Inflammatory macrophage treated with lipopolysaccharide for 1 hour (primary cell): Measurements from ENCODE around the gene MEX3C.

Experiments
- DNase-seq, 2 donors: peaks; one replicate each; pipeline ENCODE4 v3.0.0-alpha.2; 2020 to 2022

MEX3C gene

GRCh38 chr18:51197661-51198424 is at the start of gene MEX3C:
MEX3C (minus strand) TSS chr18:51197681; CDS start chr18:51197320, 361 bp downstream.
- DNase-seq, result peak; percentile 99

GRCh38 chr18:51241226-51241625 is 43.7 kb upstream of the MEX3C start:
- no peak for DNase-seq

- peak in 1 of 2 donors; percentile 22 for DNase-seq
These were observed 38.7 kb upstream of the MEX3C start for GRCh38 chr18:51236225-51236624.

- peak; percentile 25 to 30 for DNase-seq
These were observed 37.7 kb upstream of the MEX3C start for GRCh38 chr18:51235009-51235789.

- DNase-seq, result no peak
These were observed 36.9 kb upstream of the MEX3C start for GRCh38 chr18:51234117-51235008.

GRCh38 chr18:51229328-51229727 is 31.8 kb upstream of the MEX3C start:
- no peak for DNase-seq

- DNase-seq, result no peak
These were observed 30.2 kb upstream of the MEX3C start for GRCh38 chr18:51227660-51228059.

- DNase-seq, result no peak
These were observed 29.3 kb upstream of the MEX3C start for GRCh38 chr18:51226587-51227350.

GRCh38 chr18:51226068-51226467 is 28.6 kb upstream of the MEX3C start:
- DNase-seq, result no peak

GRCh38 chr18:51212606-51213005 is 15.1 kb upstream of the MEX3C start:
- DNase-seq, result no peak

- peak; percentile 95 to 97 for DNase-seq
These were observed 14.1 kb upstream of the MEX3C start for GRCh38 chr18:51211552-51211951.

GRCh38 chr18:51196811-51197660 is 445 bp downstream of the MEX3C start:
- DNase-seq, result peak; percentile 21 to 26

GRCh38 chr18:51196118-51196810 is 1.2 kb downstream of the MEX3C start:
- peak; percentile 24 to 32 for DNase-seq

- no peak for DNase-seq
These were observed 1.9 kb downstream of the MEX3C start for GRCh38 chr18:51195451-51196117.

- DNase-seq, result no peak
These were observed 2.4 kb downstream of the MEX3C start for GRCh38 chr18:51195086-51195450.

GRCh38 chr18:51194604-51195003 is 2.9 kb downstream of the MEX3C start:
- DNase-seq, result no peak

- no peak for DNase-seq
These were observed 3.7 kb downstream of the MEX3C start for GRCh38 chr18:51193621-51194287.

GRCh38 chr18:51192696-51193095 is 4.8 kb downstream of the MEX3C start:
- DNase-seq, result no peak

GRCh38 chr18:51192026-51192425 is 5.5 kb downstream of the MEX3C start:
- DNase-seq, result no peak
